VCaP (cell line): ENCODE measurements around the gene MYBBP1A.

Source experiments
- H3K27ac ChIP-seq: fragments of 450-650 bp; 2 replicates; pipeline ENCODE4 v1.5.1; 2017
- TF ChIP-seq, protein P1 (sequence below): fragments of 450-650 bp; conservative IDR thresholded peaks from 2 replicates; pipeline ENCODE4 v1.5.1; 2017; ENCODE audit warnings: mild to moderate bottlenecking, moderate library complexity

Gene MYBBP1A

DNA sequence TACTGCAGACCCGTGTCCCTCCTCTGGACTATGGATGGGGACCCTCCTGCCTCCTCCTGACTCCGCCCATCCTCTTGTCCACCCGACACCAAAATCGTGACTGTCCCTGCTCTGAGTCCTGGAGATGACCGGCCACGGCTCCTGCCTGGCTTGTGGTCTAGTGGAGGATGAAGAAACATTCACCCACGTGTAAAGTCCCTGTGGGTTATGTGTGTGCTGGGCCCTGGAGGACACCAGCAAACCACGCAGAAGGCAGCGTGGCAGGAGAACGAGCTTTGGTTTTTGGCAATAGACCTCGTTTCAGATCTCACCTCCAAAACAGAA is 44.6 kb downstream of the MYBBP1A start:
- H3K27ac ChIP-seq: no peak overlapping the region
- TF ChIP-seq, protein P1, sequence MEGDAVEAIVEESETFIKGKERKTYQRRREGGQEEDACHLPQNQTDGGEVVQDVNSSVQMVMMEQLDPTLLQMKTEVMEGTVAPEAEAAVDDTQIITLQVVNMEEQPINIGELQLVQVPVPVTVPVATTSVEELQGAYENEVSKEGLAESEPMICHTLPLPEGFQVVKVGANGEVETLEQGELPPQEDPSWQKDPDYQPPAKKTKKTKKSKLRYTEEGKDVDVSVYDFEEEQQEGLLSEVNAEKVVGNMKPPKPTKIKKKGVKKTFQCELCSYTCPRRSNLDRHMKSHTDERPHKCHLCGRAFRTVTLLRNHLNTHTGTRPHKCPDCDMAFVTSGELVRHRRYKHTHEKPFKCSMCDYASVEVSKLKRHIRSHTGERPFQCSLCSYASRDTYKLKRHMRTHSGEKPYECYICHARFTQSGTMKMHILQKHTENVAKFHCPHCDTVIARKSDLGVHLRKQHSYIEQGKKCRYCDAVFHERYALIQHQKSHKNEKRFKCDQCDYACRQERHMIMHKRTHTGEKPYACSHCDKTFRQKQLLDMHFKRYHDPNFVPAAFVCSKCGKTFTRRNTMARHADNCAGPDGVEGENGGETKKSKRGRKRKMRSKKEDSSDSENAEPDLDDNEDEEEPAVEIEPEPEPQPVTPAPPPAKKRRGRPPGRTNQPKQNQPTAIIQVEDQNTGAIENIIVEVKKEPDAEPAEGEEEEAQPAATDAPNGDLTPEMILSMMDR: no peak

DNA sequence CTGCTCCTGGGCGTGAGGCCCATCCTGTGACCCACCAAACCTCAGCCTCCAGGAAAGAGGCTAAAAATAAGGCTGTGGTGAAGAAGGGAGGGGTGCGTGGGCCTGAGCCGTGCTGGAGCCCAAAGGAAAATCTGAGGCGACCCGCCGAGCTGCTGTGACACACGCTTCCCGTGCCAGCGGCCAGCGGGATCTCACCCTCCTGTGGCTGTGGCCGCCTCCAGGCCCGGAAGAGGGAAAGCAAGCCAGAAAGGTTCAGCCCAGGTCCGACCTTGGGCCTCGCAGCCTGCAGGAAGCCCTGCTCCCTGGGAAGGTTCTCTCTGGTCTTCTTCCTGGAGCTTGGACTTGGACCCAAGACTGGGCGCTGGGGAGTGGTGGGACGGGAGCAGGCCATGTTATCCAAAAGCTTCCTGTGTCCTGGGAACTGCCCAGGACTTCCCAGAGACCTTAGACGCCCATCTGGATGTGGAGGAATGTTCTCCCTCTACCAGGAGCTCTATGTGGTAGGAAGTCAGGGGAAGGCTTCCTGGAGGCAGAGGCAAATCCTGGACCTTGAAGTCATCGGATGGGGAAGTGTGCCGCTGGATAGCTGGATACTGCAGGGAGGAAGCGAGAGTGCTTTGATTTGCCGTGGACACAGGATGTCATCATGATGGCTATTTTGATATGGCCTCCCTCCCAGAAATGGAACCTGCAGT is 45.1 kb downstream of the MYBBP1A start:
- no peak overlapping the region for H3K27ac ChIP-seq
- TF ChIP-seq, protein P1: no peak

DNA sequence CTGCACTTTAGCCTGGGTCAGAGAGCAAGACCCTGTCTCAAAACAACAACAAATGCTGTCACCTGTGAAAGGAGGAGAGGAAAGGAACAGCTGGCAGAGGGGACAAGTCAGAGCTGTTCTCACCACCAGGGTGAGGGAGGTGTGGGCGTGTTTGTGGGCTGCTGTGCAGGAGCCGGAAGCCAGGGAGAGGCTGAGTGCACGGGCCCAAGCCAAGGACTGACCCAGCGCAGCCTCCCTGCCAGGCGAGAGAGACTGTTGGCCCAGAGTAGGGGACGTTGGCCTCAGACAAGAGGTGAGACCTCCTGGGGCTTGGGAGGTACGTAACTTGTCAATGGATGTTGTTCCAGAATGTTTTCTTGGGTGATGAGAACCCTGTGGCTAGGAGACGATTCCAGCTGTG is 45.8 kb downstream of the MYBBP1A start:
- TF ChIP-seq, protein P1: no peak

GRCh38 chr17:4508207-4508606 is 47.0 kb downstream of the MYBBP1A start:
- no peak overlapping the region for H3K27ac ChIP-seq
- TF ChIP-seq, protein P1: no peak

More for the DNA sequence above, 45.8 kb downstream of the MYBBP1A start:
- no peak overlapping the region for H3K27ac ChIP-seq

DNA sequence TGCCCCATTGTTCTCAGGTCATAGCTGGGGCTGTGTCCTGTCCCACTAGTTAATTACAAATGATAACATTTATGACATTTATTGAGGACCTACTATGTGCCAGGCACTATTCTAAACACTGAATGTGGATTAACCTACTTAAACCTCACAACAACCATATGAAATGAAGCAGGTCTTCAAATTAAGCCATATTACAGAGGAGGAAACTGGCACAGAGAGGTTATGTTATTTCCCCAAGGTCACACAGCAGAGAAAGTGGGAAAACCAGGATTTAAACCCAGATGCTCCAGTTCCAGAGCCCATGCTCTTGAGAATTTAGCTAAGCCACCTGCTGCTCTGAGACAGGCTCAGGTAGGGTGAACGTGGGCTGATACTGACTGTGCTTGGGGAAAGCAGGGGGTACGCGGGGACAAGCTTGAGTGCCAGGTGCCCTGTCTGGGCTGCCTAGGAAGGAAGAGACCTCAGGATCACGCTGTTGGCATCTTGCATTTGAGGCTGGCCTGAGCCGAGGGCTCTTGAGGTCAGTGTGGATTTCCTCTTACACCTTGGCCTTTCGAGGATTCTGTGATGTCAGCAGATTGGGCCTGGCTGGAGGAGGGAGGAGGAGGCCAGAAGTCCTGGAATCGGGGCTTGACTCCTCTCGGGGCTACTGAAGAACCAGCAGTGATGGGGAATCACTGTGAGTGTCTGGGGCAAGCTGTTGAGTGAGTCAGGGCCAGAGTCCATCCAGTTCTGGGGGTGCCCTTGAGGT is 47.6 kb downstream of the MYBBP1A start:
- no peak overlapping the region for H3K27ac ChIP-seq
- TF ChIP-seq, protein P1: no peak

- no peak overlapping the region for H3K27ac ChIP-seq
- TF ChIP-seq, protein P1: no peak
Measured at GRCh38 chr17:4506892-4507291, 48.3 kb downstream of the MYBBP1A start.

GRCh38 chr17:4506175-4506813 is 48.9 kb downstream of the MYBBP1A start:
- TF ChIP-seq, protein P1: no peak
- no peak overlapping the region for H3K27ac ChIP-seq
